Measurements from ENCODE around the gene ITGB2.
"Not testable (repeated sequence)": the region's sequence is repeated elsewhere in the genome, so short reads cannot be mapped to it uniquely, and the experiment has no call there.

ITGB2 gene

GRCh38 chr21:44926331-44927101 is 5.8 kb upstream of the ITGB2 start:
- peak in 1 of 2 donors; percentile 45 for DNase-seq

- no peak for DNase-seq
Observed at GRCh38 chr21:44925378-44925755, 4.7 kb upstream of the ITGB2 start.

- peak; percentile 90 to 93 for DNase-seq
Observed at GRCh38 chr21:44924606-44925377, 4.1 kb upstream of the ITGB2 start.

GRCh38 chr21:44923480-44924084 is 2.9 kb upstream of the ITGB2 start:
- peak; percentile 64 to 65 for DNase-seq

- no peak for DNase-seq
Observed at GRCh38 chr21:44921928-44922327, 1.2 kb upstream of the ITGB2 start.

GRCh38 chr21:44919913-44920693 is 596 bp downstream of the ITGB2 start:
- no peak for DNase-seq

- peak; percentile 48 to 61 for DNase-seq
Observed at GRCh38 chr21:44919111-44919912, 1.4 kb downstream of the ITGB2 start.

GRCh38 chr21:44918581-44919033 is 2.1 kb downstream of the ITGB2 start:
- no peak for DNase-seq

- no peak for DNase-seq
Observed at GRCh38 chr21:44918107-44918470, 2.6 kb downstream of the ITGB2 start.

- DNase-seq: no peak
Observed at GRCh38 chr21:44917446-44918106, 3.1 kb downstream of the ITGB2 start.

GRCh38 chr21:44916965-44917364 is 3.7 kb downstream of the ITGB2 start:
- no peak for DNase-seq

- peak; percentile 66 to 71 for DNase-seq
Observed at GRCh38 chr21:44914176-44914874, 6.4 kb downstream of the ITGB2 start.

- DNase-seq: no peak
Observed at GRCh38 chr21:44913425-44914175, 7.1 kb downstream of the ITGB2 start.

GRCh38 chr21:44912506-44913412 is 7.9 kb downstream of the ITGB2 start:
- not testable (repeated sequence) for DNase-seq

- DNase-seq: no peak
Observed at GRCh38 chr21:44912158-44912473, 8.6 kb downstream of the ITGB2 start.

- DNase-seq: peak; percentile 61 to 68
Observed at GRCh38 chr21:44911384-44912157, 9.1 kb downstream of the ITGB2 start.

- DNase-seq: no peak
Observed at GRCh38 chr21:44911068-44911383, 9.7 kb downstream of the ITGB2 start.

Measured in inflammatory macrophage treated with lipopolysaccharide for 1 hour (primary cell).